Type B pancreatic cell (in vitro differentiated cells): ENCODE results near the gene SVIL. TPM values are rescaled to one million over a fixed set of nuclear protein-coding genes. Genes with fewer than 3 reads are reported as not detected.
A peak's percentile ranks its signal among the peaks of the same experiment; 100 is the strongest.

Source experiments
- DNase-seq: peaks from one replicate; pipeline ENCODE4 v3.0.0; 2021; ENCODE audit warnings: mixed read lengths; ENCODE audit not compliant: unreplicated experiment; ENCODE audit errors: extremely low spot score
- H3K27ac Mint-ChIP-seq: 2 replicates; pipeline ENCODE4 v1.8.0; 2021; ENCODE audit warnings: mild to moderate bottlenecking, mixed read lengths
- H3K27me3 Mint-ChIP-seq: 2 replicates; pipeline ENCODE4 v1.8.0; 2021; ENCODE audit warnings: mixed read lengths
- H3K36me3 Mint-ChIP-seq: 2 replicates; pipeline ENCODE4 v1.8.0; 2021; ENCODE audit warnings: mixed read lengths
- H3K4me1 Mint-ChIP-seq: one replicate; pipeline ENCODE4 v1.8.0; 2021; ENCODE audit warnings: mixed read lengths; ENCODE audit not compliant: unreplicated experiment
- H3K4me3 Mint-ChIP-seq: 2 replicates; pipeline ENCODE4 v1.8.0; 2021; ENCODE audit warnings: mild to moderate bottlenecking, mixed read lengths
- H3K9me3 Mint-ChIP-seq: 2 replicates; pipeline ENCODE4 v1.8.0; 2021; ENCODE audit warnings: mixed read lengths
- total RNA-seq: library from RNA; stranded (reverse); gene quantifications from 2 replicates; pipeline ENCODE4 v1.2.1, GENCODE V29; 2021; ENCODE audit warnings: low replicate concordance
- TF ChIP-seq, protein P1 (sequence below): fragments of 200-600 bp; sonication (generic); conservative IDR thresholded peaks from 2 replicates; pipeline ENCODE4 v1.5.0; 2021; ENCODE audit warnings: antibody characterized with exemption, mild to moderate bottlenecking

Gene SVIL
- total RNA-seq, 1 donor from 2014 or later = 171 TPM

DNA sequence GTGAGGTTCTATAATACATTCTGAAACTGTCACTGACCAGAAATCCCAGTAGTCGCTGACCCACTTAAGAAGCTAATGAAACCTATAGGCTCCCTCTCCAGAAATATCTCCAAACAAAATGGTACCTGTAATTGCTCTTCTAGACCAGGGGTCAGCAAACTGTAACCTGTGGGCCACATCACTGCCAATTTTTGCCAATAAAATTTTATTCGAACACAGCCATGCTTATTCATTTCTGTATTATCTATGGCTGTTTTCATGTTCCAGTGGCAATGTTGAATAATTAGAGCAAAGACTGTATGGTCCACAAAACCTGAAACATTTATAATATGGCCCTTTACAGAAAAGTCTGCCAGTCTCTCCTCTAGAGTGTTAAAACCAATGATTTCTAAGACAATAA lies 37.2 kb upstream of the SVIL start:
- H3K4me1 Mint-ChIP-seq = peaks cover 26% of the 10 kb centered on the region
- peaks cover 14% of the 10 kb centered on the region for H3K9me3 Mint-ChIP-seq
- peaks cover 77% of the 10 kb centered on the region for H3K36me3 Mint-ChIP-seq
- H3K27ac Mint-ChIP-seq = no peak overlapping the region
- no peak overlapping the region for H3K4me3 Mint-ChIP-seq
- no peak for DNase-seq
- H3K27me3 Mint-ChIP-seq = no peaks in the 10 kb centered on the region
- TF ChIP-seq, protein P1, sequence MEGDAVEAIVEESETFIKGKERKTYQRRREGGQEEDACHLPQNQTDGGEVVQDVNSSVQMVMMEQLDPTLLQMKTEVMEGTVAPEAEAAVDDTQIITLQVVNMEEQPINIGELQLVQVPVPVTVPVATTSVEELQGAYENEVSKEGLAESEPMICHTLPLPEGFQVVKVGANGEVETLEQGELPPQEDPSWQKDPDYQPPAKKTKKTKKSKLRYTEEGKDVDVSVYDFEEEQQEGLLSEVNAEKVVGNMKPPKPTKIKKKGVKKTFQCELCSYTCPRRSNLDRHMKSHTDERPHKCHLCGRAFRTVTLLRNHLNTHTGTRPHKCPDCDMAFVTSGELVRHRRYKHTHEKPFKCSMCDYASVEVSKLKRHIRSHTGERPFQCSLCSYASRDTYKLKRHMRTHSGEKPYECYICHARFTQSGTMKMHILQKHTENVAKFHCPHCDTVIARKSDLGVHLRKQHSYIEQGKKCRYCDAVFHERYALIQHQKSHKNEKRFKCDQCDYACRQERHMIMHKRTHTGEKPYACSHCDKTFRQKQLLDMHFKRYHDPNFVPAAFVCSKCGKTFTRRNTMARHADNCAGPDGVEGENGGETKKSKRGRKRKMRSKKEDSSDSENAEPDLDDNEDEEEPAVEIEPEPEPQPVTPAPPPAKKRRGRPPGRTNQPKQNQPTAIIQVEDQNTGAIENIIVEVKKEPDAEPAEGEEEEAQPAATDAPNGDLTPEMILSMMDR = no peak

DNA sequence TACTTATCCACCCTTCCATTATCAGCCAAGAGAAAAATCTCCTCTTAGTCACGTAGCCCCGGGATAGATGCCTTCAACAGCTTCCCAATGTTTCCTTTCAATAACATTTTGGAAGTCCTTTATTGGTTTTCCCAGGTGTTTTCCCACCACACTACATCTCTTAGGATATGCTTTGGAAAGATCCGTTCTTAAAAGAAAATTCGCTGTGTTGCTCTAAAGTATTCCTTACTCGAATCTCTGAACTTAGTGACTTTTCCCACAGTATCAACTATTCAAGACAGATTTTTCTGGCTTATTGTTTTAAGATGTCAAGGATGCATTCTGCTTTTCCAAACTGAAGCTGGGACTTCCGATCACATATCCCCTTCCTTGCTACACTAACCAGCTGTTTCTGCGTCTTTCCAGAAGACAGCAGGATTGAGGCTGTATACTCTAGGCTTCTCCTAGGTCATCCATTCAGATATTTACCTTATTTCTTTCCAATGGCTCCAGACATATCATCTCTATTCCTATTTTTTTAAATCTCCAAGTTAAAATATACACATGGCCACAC lies 36.5 kb upstream of the SVIL start:
- Mint-ChIP-seq H3K4me1 (peaks cover 26% of the 10 kb centered on the region), H3K36me3 (peaks cover 77% of the 10 kb centered on the region), H3K4me3 (peak overlapping the region; percentile 1), H3K27ac (peak overlapping the region; percentile 35), H3K27me3 (no peaks in the 10 kb centered on the region), H3K9me3 (peaks cover 14% of the 10 kb centered on the region)
- TF ChIP-seq, protein P1 = no peak
- no peak for DNase-seq

DNA sequence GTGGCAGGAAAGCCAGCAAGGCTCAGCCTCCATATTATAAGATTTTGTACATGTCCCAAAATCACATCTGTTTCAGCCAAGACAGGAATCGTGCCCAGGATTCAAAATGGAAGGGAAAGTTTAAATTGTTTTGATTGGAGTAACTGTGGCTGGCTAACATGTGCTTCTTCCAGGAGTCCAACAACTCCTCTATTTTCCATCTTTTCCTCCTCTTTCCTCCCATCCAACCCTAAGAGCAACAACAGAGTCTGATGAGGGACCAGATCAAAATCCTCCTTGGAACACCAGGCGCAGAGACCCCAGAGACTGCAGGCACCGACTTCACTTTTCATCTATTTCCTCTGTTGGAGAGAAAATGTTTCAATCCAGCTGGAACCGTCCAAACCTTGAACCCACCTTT lies 36.0 kb upstream of the SVIL start:
- Mint-ChIP-seq H3K36me3 (peaks cover 75% of the 10 kb centered on the region), H3K27me3 (no peaks in the 10 kb centered on the region), H3K4me3 (peak overlapping the region; percentile 1), H3K27ac (peak overlapping the region; percentile 35), H3K9me3 (peaks cover 9% of the 10 kb centered on the region), H3K4me1 (peaks cover 26% of the 10 kb centered on the region)
- TF ChIP-seq, protein P1 = no peak
- no peak for DNase-seq

DNA sequence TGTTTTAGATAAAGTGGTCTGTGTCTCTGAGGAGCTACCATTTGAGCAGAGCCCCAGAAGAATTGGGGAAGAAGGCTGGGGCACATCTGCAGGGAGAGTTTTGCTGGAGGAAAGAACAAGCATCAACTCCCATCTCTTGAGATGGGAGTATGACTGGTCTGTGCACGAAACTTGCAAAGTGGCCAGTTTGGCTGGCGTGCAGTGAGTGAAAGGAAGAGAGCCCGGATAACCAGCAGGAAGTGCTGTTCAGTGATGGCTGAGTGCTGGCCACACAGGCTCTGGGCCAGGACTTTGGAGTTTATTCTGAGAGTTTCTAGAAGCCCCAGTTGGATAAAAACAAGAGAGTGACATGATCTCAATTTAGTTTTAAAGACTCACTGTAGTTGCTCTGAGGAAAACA lies 34.4 kb upstream of the SVIL start:
- no peaks in the 10 kb centered on the region for H3K27me3 Mint-ChIP-seq
- DNase-seq = no peak
- H3K4me1 Mint-ChIP-seq = peaks cover 26% of the 10 kb centered on the region
- peaks cover 4% of the 10 kb centered on the region for H3K9me3 Mint-ChIP-seq
- H3K36me3 Mint-ChIP-seq = peaks cover 63% of the 10 kb centered on the region
- H3K27ac Mint-ChIP-seq = peak overlapping the region; percentile 83
- TF ChIP-seq, protein P1 = no peak
- H3K4me3 Mint-ChIP-seq = peak overlapping the region; percentile 63

DNA sequence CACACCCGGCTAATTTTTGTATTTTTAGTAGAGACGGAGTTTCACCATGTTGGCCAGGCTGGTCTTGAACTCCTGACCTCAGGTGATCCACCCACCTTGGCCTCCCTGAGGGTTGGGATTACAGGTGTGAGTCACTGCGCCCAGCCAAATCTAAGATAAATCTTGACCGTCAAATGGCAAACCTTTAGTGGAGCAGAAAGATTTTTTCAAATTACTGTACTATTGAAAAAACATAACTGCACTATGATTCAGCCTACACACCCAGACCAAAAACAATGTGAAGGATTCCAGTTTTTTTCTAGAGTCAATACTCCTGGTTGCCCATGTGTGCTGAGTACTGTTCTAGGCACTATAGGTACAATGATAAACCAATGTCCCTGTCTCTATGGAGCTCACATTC lies 33.9 kb upstream of the SVIL start:
- Mint-ChIP-seq H3K27me3 (no peaks in the 10 kb centered on the region), H3K27ac (peak overlapping the region; percentile 83), H3K9me3 (peaks cover 4% of the 10 kb centered on the region), H3K36me3 (peaks cover 58% of the 10 kb centered on the region), H3K4me1 (peaks cover 26% of the 10 kb centered on the region), H3K4me3 (peak overlapping the region; percentile 63)
- no peak for DNase-seq
- TF ChIP-seq, protein P1 = no peak

DNA sequence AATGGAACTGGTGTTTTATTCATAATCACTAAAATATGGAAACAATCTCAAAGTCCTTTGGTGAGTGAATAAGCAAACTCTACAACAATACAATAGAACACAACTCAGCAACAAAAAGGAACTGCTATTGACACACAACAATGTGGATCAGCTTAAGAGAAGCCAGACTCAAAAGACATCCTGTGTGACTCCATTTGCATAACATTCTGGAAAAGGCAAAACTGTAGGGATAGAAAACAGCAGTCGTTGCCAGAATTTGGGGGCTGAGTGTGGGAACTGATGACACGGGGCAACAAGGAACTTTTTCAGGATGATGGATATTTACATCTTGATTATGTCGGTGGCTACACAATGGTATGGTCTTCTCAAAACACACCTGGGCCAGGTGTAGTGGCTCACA lies 32.4 kb upstream of the SVIL start:
- H3K4me1 Mint-ChIP-seq = peaks cover 27% of the 10 kb centered on the region
- H3K4me3 Mint-ChIP-seq = no peak overlapping the region
- TF ChIP-seq, protein P1 = no peak
- no peaks in the 10 kb centered on the region for H3K27me3 Mint-ChIP-seq
- H3K9me3 Mint-ChIP-seq = peaks cover 4% of the 10 kb centered on the region
- peak overlapping the region; percentile 83 for H3K27ac Mint-ChIP-seq
- H3K36me3 Mint-ChIP-seq = peaks cover 48% of the 10 kb centered on the region
- DNase-seq = no peak
